ENCODE measurements around the gene SLC35E2B.

Gene SLC35E2B

GRCh38 chr1:1671365-1672119 is 21.1 kb downstream of the SLC35E2B start:
- POLR2A ChIA-PET, result no interaction called here

DNA sequence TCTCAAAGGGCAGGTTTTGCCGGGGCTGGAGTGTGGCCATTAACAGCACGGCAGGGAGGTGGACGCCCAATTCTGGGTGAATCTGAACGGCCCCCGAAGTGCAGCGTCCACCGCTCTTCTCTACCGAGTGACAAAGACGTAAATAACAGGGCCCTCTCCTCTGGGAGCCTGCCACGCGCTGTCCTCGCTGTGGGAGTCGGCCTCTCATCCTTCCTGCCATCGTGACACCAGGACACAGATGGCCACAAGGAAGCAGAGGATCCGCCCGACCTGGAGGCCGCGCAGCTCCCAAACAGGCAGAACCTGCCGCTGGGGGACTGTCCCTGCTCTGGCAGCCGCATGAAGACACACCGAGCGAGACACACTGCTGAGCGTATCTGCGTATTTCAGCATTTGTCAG is 21.7 kb downstream of the SLC35E2B start:
- DNase-seq (ENCODE audit: low read depth, low spot score), result no peak

More at GRCh38 chr1:1671365-1672119, 21.1 kb downstream of the SLC35E2B start:
- DNase-seq (ENCODE audit: low read depth, low spot score), result no peak
- no peak overlapping the region for H3K4me3 ChIP-seq (ENCODE audit: low read depth, low read length)
- CTCF ChIA-PET, result no interaction called here
- TF ChIP-seq, protein P1, sequence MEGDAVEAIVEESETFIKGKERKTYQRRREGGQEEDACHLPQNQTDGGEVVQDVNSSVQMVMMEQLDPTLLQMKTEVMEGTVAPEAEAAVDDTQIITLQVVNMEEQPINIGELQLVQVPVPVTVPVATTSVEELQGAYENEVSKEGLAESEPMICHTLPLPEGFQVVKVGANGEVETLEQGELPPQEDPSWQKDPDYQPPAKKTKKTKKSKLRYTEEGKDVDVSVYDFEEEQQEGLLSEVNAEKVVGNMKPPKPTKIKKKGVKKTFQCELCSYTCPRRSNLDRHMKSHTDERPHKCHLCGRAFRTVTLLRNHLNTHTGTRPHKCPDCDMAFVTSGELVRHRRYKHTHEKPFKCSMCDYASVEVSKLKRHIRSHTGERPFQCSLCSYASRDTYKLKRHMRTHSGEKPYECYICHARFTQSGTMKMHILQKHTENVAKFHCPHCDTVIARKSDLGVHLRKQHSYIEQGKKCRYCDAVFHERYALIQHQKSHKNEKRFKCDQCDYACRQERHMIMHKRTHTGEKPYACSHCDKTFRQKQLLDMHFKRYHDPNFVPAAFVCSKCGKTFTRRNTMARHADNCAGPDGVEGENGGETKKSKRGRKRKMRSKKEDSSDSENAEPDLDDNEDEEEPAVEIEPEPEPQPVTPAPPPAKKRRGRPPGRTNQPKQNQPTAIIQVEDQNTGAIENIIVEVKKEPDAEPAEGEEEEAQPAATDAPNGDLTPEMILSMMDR (IDR thresholded peaks at IDR 0.05; ENCODE audit: insufficient read depth, low read length, missing control alignments), result no peak

DNA sequence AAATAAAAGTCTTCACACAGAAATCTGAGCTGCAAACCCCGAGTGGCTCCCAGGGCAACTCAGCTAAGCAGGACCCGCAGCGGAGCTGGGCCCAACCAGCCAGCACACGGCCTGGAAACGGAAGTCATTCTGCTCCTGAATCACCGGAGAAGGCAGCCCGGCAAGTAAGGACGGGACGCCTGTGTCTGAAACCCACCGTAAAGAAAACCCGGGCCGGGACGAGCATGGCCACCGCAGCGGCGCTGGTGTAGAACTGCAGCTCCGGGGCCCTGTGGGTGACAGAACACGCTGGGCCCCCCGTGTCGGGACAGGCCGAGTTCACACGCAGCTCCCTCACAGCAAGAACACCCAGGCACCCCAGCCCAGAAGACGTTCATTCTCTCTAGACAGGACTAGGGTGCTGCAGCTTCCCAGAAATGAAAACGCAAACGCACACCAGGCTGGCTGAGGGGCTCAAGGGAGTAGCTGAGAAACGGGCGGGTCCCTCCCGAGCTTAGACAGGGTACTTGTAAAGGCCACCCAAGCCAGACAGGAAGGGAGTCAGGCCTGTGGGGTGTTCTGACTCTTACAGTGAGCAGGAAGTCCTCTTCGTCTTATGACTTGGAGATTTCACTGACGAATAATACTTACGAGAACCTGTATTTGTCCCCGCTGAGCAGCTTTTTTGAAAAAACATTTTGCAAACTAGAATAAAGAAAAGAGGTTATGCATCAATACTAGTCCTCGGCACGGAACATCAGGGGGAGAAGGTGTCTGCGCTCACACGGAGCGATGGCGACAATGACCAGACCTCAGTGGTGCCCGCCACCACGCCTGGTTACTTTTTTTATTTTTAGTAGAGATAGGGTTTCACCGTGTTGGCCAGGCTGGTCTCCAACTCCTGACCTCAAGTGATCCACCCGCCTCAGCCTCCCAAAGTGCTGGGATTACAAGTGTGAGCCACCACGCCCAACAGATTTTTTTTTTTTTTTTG is 22.8 kb downstream of the SLC35E2B start:
- ChIA-PET POLR2A (no interaction called here), CTCF (no interaction called here)
- TF ChIP-seq, protein P1 (IDR thresholded peaks at IDR 0.05; ENCODE audit: insufficient read depth, low read length, missing control alignments), result no peak
- no peak for DNase-seq (ENCODE audit: low read depth, low spot score)
- H3K4me3 ChIP-seq (ENCODE audit: low read depth, low read length), result no peak overlapping the region

More for the DNA sequence above, 21.7 kb downstream of the SLC35E2B start:
- CTCF ChIA-PET, result no interaction called here
- no peak overlapping the region for H3K4me3 ChIP-seq (ENCODE audit: low read depth, low read length)
- POLR2A ChIA-PET, result no interaction called here
- TF ChIP-seq, protein P1 (IDR thresholded peaks at IDR 0.05; ENCODE audit: insufficient read depth, low read length, missing control alignments), result no peak

DNA sequence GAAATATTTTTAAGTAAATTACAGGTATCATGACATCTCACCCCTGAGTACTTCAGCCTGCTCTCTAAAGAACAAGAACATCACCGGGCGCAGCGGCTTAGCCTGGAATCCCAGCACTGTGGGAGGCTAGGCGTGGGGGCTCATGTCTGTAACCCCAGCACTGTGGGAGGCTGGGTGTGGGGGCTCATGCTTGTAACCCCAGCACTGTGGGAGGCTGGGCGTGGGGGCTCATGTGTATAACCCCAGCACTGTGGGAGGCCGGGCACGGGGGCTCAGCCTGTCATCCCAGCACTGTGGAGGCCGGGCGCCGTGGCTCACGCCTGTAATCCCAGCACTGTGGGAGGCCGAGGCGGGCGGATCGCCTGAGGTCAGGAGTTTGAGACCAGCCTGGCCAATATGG is 26.1 kb downstream of the SLC35E2B start:
- TF ChIP-seq, protein P1 (IDR thresholded peaks at IDR 0.05; ENCODE audit: insufficient read depth, low read length, missing control alignments), result no peak
- H3K4me3 ChIP-seq (ENCODE audit: low read depth, low read length), result no peak overlapping the region
- DNase-seq (ENCODE audit: low read depth, low spot score), result no peak
- POLR2A ChIA-PET, result no interaction called here
- CTCF ChIA-PET, result interaction anchor here (0.9 to 1.5 kb wide), 2 partner anchors 12 to 16 kb away, joined by 3 to 5 read pairs; no protein-coding TSS in a partner anchor

DNA sequence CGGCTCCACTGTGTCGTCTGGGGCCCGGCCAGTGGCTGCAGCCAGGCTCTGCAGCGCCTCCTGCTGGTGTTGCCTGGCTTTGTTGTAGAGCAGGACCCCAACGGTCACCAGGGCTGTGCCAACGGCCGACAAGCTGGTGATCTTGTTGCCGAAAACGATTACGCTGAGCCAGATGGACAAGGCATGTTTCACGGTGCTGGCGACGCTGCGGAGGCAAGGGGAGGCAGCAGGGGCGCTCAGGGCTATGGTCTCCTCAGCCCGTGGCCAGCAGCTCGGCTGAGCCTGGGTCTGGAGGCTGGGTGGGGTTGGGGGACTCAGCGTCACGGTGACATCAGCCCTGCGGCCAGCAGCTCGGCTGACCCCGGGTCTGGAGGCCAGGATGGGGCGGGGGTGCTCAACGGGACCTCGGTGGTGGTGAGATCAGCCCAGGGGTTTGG is 26.8 kb downstream of the SLC35E2B start:
- ChIA-PET CTCF (interaction anchor here (0.6 to 1.5 kb wide), 4 partner anchors 13 to 19 kb away, joined by 3 to 5 read pairs (median 3); no protein-coding TSS in a partner anchor), POLR2A (interaction anchor here (0.6 kb wide), 2 partner anchors 11 to 15 kb away, joined by 3 to 5 read pairs; no protein-coding TSS in a partner anchor)
- TF ChIP-seq, protein P1 (IDR thresholded peaks at IDR 0.05; ENCODE audit: insufficient read depth, low read length, missing control alignments), result peak; percentile 30
- no peak overlapping the region for H3K4me3 ChIP-seq (ENCODE audit: low read depth, low read length)
- DNase-seq (ENCODE audit: low read depth, low spot score), result no peak

Data from AG04449 (cell line).